Activated T-cell treated with anti-CD3 and anti-CD28 coated beads for 4 hours (primary cell): ENCODE results near the gene CTNNBL1.
"Not testable (repeated sequence)": the region's sequence is repeated elsewhere in the genome, so short reads cannot be mapped to it uniquely, and the experiment has no call there.

Source experiments
- DNase-seq: peaks from one replicate; pipeline ENCODE4 v3.0.0-alpha.2; 2020

The CTNNBL1 gene

GRCh38 chr20:37823296-37823980 lies 129.6 kb downstream of the CTNNBL1 start:
- DNase-seq = no peak

GRCh38 chr20:37827605-37828004 lies 133.8 kb downstream of the CTNNBL1 start:
- DNase-seq = no peak

GRCh38 chr20:37828684-37829083 lies 134.9 kb downstream of the CTNNBL1 start:
- DNase-seq = no peak

- no peak for DNase-seq
Measured at GRCh38 chr20:37829128-37829527, 135.3 kb downstream of the CTNNBL1 start.

- no peak for DNase-seq
Measured at GRCh38 chr20:37833221-37833896, 139.5 kb downstream of the CTNNBL1 start.

- no peak for DNase-seq
Measured at GRCh38 chr20:37836926-37837325, 143.1 kb downstream of the CTNNBL1 start.

GRCh38 chr20:37837924-37838323 lies 144.1 kb downstream of the CTNNBL1 start:
- DNase-seq = no peak

- DNase-seq = no peak
Measured at GRCh38 chr20:37838769-37839431, 145.1 kb downstream of the CTNNBL1 start.

GRCh38 chr20:37839432-37839827 lies 145.6 kb downstream of the CTNNBL1 start:
- no peak for DNase-seq

- no peak for DNase-seq
Measured at GRCh38 chr20:37839955-37840354, 146.1 kb downstream of the CTNNBL1 start.

GRCh38 chr20:37841389-37841788 lies 147.6 kb downstream of the CTNNBL1 start:
- DNase-seq = no peak

- DNase-seq = no peak
Measured at GRCh38 chr20:37841971-37842370, 148.1 kb downstream of the CTNNBL1 start.

GRCh38 chr20:37845241-37845681 lies 151.4 kb downstream of the CTNNBL1 start:
- DNase-seq = no peak

GRCh38 chr20:37845878-37846277 lies 152.0 kb downstream of the CTNNBL1 start:
- DNase-seq = no peak

GRCh38 chr20:37846573-37846972 lies 152.7 kb downstream of the CTNNBL1 start:
- no peak for DNase-seq

GRCh38 chr20:37848706-37849105 lies 154.9 kb downstream of the CTNNBL1 start:
- DNase-seq = no peak

- DNase-seq = no peak
Measured at GRCh38 chr20:37849156-37849555, 155.3 kb downstream of the CTNNBL1 start.

- no peak for DNase-seq
Measured at GRCh38 chr20:37849566-37849965, 155.7 kb downstream of the CTNNBL1 start.

- DNase-seq = no peak
Measured at GRCh38 chr20:37850036-37850592, 156.3 kb downstream of the CTNNBL1 start.

- no peak for DNase-seq
Measured at GRCh38 chr20:37850724-37851355, 157.0 kb downstream of the CTNNBL1 start.

GRCh38 chr20:37852666-37853065 lies 158.8 kb downstream of the CTNNBL1 start:
- no peak for DNase-seq

- DNase-seq = no peak
Measured at GRCh38 chr20:37853823-37854375, 160.1 kb downstream of the CTNNBL1 start.

- not testable (repeated sequence) for DNase-seq
Measured at GRCh38 chr20:37856034-37856433, 162.2 kb downstream of the CTNNBL1 start.
